WTC11 (cell line): Measurements from ENCODE around the gene MKS1.

Source experiments
- HMGXB4 ChIP-seq: sonication (generic); formaldehyde crosslinking; IDR thresholded peaks from 2 replicates; pipeline ENCODE4 v1.8.1; 2023; ENCODE audit warnings: mild to moderate bottlenecking, moderate library complexity, missing genetic modification reagents
- ZNF671 ChIP-seq: fragments of 250-450 bp; sonication (Bioruptor Pico); IDR thresholded peaks from 2 replicates; pipeline ENCODE4 v1.8.0; 2021; ENCODE audit warnings: mild to moderate bottlenecking

DNA sequence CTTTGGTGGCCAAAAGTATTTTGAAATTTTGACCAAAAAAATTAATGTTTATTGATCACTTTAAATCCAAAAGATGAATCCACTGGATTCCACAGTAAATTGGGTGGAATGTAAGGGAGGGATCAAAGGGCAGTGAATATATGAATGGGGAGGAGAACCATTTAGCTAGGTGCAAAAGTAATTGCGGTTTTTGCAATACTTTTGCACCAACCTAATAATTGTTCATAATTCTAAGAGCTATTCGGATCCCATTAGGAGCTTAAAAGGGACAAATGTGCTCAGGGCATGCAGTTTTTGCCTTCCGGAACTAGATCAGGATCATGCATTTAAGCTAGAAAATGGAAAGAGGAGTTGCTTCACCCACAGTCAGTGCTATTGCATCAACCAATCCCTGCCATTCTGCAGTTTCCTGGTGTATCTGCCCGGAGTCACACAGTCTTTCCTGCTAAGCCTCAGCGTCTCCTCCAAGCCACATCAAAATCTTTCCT is 19.1 kb upstream of the MKS1 start, which contains the start of gene LPO:
- no peak for TF ChIP-seq HMGXB4 (CRISPR knock-in tag)
- no peak for TF ChIP-seq ZNF671
